ENCODE data around the gene MTR.
A peak's percentile ranks its signal among the peaks of the same experiment; 100 is the strongest.

MTR gene

DNA sequence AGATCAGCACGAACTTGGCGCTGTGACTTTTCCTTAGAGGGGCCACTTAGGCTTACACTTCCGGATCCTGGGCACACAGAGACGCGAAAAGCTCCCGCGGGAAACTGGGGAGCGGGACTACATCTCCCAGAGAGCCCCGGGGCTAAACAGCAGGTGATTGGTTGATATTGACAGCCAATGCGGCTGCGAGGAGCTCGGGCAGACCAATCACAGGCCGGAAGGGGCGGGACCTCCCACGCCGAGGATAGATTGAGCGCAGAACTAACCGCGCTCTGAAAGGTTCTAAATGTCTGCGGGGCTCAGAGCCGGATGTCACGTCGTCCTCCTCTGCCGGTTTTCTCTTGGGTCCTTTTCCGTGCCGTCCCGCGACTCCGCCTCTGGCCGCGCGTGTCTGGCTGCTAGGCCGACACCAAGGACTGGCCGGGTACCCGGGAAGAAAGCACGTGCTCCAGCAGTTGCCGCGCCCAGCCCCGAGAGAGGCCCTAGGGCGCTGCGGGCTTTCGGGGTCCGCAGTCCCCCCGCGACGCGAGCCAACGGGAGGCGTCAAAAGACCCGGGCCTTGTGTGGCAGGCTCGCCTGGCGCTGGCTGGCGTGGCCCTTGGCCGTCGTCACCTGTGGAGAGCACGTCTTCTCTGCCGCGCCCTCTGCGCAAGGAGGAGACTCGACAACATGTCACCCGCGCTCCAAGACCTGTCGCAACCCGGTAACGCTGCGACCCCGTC lies at the start of gene MTR:
Gene MTR, plus strand, starts transcription at position 258 of the 722 bp plus-strand sequence. Its CDS starts 412 bp downstream, at position 670.
- peak; percentile 98 for DNase-seq

DNA sequence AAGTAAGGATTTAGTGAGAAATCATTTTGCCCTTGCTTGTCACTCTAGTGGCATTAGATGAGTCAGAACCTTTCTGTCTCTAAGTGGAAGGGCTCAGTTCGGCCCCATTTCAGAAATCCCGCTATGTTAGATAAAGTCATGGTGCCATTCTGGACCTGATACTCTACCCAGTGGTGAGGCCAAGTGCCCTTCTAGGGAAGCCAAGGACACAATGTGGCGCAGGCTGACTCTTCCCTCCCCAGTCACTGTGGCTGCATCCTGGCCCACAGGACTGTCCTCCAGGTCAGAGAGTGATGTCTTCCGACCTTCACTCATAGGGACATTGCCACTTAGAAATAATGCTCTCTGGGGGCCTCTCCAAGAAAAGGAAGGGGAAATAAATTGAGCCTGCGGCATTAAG lies 48.3 kb upstream of the MTR start:
- no peak for DNase-seq

DNA sequence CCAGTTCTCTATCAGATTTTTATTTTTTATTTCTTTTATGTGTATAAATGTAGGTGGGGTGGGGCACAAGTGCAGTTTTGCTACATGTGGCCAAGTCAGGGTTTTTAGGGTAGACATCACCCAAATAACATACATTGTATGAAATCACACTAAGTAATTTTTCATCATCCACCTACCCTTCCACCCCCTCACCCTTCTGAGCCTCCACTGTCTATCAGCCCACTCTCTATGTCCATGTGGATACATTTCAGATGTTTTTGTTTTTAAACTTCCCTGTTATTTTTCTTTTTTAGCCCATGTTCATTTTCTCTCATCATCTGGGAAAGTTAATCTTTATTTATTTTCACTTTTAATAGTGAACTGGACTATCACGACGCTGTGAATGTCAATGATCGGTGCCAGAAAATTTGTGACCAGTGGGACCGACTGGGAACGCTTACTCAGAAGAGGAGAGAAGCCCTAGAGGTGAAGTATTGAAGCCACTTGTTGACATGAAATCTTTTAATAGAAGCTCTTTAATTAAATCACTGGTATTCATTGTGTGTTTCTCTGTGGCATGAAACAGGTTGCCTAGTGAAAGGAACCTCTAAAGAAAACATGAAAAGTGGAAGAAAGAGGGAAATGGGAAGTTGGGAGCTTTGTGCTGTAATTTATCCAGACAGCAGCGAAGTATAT lies 47.6 kb upstream of the MTR start:
- no peak for DNase-seq

DNA sequence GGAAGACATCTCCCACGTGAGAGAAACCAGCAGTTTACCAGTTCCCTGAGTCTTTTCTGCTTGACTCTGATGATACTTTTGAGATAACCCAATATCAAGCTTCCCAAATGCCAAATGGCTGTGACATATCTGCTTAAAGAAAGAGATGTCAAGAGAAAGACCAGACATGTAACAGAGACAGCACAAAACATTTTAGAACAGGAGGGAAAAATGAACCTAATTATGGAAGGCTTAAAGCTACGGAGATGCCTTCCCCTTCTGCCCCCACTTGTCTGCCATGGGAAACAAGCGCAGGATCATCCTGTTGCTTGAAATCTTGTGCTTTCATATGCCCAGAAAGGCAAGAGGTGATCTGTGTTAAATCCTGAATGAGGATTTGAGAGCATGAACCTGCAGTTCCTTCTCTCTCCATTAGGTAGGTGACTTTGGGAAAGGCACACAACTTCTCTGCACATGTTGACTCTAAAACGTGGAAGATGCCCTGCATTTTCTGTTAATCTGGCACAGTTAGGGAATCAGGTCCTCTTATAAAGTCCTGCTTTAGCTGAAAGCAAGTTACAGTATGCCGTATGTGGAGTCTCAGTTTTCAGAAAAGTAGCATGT lies 46.7 kb upstream of the MTR start:
- no peak for DNase-seq

DNA sequence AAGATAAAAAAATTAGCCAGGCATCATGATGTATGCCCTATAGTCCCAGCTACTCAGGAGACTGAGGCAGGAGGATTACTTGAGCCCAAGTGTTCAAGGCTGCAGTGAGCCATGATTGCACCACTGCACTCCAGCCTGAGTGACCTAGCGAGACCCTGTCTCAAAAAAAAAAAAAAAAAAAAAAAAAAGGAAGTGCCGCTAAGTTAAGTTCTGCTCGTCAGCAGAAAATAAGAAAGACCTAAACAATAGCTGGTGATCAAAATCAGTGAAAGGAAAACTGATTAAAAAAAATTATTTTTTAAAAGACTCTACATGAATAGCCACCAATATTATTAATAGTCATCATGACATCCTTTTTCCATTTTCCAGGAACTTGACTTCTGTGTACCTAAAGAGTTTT lies 44.2 kb upstream of the MTR start:
- no peak for DNase-seq

DNA sequence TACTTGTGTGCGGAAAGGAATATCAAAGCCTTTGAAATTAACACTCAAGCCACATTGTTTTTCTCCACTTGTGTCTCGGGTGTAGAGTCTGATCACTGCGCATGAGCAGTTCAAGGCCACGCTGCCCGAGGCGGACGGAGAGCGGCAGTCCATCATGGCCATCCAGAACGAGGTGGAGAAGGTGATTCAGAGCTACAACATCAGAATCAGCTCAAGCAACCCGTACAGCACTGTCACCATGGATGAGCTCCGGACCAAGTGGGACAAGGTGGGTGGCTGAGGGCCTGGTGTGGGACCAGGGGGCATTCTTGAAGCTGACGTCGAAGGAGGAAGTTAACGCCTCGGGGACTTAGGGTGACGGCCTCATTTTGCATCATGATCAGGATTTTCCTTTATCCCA lies 43.7 kb upstream of the MTR start:
- no peak for DNase-seq

DNA sequence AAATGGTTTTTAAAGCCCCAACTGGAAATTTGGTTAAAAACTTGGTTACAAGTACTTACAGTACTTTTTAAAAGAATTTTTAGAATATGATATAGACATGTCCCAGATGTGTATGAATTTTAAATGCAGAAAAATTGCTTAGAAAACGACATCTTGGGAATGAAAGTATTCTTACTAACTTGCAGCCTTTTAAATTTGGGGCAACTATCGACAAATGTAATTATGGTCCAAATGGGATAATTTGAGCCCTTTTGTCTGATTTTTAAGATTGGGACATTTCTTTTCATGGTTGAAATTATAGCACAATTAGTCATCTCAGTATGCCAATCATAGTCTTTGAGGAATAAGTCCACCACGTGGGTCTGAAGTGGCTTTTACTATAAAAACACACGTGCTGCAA lies 43.2 kb upstream of the MTR start:
- no peak for DNase-seq

DNA sequence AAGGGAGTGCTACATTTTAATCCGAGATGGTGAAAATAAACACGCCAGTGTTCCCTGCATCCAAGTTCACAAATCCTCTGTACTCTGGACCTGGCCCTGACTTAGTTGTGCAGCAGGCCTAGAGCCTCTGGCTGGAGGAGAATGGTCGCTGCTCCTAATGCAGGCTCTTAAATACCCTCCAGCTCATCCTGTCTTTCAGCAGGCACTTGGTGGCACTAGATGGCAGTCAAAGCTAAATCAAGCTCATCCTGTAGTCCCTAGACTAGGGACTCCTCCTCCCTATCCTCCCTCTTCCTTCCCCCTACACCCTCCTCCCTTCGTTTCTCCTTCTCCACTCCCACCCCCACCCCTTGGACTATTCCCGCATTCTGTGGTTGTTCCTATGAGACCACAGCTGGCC lies 41.6 kb upstream of the MTR start:
- no peak for DNase-seq

DNA sequence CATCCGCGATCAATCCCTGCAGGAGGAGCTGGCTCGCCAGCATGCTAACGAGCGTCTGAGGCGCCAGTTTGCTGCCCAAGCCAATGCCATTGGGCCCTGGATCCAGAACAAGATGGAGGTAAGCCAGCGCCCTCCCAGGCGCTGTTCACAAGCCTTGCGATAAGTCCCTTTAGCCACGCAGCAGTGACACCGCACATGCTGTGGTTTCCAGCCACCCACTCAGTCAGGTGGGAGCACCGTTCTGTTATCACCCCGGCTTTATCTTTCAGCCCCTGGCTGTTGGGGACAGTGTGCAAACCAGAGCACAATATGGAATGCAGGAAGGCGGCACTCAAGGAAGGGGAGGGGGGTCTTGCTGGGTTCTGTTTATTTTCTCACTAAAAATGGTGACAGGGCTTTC lies 41.1 kb upstream of the MTR start:
- no peak for DNase-seq

DNA sequence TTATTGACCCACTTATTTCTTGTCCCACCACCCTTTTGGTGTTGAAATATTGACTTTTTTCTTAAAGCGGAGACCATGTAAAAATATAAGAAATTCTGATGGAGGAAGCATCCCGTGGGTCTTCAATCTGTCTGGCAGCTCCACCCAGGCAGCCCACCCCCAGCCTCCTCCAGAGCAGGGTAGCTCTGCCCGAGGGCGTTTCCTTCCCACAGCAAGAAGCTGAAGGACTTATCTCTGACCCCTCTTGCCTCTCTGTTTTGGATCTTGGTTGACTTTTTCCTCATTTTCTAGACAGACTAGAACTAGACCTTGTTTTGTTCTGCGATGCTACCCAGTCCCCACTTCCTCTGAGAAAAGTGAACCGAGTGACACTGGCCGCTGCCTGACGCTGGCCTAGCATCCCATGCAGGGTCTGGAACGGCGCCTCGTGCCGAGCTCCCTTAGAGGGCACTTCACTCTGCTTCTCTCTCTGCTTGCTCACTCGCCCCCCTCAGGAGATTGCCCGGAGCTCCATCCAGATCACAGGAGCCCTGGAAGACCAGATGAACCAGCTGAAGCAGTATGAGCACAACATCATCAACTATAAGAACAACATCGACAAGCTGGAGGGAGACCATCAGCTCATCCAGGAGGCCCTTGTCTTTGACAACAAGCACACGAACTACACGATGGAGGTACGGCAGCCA lies 40.4 kb upstream of the MTR start:
- DNase-seq, result no peak

DNA sequence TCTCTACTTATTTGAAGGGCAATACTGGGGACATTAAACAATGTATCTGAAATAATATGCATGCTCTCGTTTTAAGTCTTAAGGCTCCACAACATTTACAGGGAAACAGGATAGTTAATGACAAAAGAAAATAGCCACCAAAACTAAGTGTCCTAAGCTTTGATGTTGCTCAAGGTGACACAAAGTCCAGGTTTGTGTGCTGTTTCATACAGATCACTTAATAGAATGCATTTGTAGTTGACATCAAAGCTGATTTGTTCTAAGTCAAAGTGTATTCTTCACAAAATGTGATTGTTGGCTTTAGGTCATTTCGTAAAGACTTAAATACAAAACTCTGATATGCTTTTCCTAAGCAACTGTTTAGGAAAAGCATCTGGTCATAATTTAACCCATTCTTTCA lies 37.5 kb upstream of the MTR start:
- DNase-seq, result no peak

DNA sequence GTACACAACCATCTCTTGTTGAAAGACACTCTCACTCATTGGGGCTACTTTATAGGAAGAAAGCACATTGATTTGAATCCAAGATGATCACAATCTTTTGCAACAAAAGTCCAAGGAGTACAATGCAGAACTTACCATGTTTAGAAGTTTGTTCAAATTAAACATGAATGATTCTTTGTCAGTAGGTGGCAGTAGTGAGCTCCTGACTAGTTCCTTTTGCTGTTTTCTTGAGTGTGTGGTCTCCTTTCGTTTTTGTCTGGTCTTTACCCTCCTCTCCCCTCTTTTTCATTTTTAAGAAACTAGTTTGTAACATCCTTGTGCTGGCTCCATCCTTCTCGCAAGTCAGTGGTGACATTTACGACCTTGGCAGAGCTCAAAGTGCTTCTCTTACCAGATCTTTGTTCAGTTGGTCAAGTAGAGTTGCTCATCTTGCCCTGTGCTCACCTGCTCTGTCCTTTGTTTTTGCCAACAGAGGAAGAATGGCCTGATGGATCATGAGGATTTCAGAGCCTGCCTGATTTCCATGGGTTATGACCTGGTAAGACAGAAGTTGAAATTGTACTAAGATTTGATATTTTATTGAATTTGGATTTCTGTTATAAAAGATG lies 35.7 kb upstream of the MTR start:
- DNase-seq, result no peak

DNA sequence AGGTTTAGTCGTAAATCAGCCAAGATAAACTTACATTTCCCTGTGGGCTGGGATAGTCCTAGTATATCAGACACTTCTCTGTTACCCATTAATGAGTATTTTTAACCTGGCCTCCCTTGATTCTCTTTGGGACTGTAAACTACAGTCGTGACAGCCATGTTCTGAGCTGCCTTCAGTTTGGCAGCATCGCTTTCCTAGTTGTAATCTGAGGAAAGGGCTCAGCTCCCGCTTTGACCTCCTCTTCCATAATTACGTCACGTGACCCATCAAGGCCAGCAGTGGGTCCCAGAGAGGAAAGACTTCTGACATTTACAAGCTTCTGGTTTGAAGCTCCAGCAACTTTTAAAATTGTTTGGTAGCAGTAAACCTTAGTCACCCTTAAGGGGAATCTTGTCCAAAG lies 34.6 kb upstream of the MTR start:
- no peak for DNase-seq

DNA sequence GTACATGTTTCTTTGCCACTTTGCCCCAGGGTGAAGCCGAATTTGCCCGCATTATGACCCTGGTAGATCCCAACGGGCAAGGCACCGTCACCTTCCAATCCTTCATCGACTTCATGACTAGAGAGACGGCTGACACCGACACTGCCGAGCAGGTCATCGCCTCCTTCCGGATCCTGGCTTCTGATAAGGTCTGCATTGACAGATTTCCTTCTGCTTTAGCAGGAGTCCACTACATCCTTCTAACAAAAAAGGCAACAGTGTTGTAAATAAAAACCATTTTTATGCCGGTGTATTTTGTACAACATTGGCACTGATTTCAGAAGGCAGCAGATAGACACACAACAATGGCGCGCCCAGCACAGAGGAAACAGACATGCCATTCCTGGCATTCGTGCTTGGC lies 34.1 kb upstream of the MTR start:
- no peak for DNase-seq

DNA sequence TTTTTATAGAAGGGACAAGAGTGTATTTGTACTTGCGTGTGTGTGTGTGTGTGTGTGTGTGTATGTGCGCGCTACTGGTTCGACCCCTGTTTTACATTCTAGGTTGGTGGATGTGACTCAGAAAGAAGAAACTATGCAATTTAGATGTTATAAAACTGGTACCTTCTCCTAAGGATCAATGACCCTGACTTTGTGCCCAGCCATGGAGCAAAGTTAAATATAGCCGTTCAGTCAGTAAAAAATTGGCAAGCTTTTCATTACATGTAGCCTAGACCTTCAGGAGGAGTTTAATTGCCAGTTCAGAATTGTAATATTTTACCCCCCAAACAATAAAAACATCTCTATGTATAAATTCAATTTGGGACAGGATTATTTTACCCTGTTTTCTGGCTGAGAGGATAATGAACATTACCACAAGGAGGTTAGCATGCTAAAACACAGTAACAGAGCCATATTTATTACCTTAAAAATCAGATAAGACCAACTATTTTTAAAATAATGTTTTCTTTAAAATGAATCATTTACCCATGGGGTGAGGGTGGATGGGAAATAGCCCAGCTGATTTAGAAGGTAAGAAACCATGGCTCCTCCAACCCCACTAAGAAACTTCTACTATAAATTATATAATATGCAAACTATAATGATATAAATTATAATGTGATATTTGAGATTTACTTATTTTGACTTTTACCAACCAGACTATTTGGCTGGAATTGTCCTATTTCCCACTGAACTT lies 33.5 kb upstream of the MTR start:
- no peak for DNase-seq

DNA sequence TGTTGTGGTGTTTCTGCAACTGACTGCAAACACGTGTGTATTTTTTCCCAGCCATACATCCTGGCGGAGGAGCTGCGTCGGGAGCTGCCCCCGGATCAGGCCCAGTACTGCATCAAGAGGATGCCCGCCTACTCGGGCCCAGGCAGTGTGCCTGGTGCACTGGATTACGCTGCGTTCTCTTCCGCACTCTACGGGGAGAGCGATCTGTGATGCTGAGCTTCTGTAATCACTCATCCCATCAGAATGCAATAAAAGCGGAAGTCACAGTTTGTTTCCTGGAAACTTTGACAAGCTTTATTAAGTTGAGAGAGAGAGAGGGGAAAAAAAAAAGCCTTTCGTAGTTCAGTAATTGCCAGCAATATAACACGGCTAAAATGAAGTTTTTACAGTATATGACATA lies 32.7 kb upstream of the MTR start:
- DNase-seq, result no peak

DNA sequence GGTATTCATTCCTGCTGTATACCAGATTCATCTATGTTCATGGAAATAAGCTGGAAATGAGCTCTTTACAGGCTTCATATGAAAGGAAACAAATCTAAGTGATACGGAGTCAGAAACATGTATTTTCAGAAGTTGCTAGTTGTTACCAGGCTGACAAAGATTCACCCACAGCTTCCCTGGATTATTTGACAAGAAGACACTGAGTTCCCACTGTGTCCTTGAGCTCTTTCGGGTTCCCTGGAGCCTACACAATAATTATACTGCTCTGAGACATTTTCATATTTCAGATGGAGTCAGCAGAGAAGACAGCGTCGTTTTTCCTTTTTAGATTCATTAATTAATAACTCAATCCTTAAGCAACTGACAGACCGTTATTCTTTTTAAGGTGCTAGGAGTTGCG lies 29.3 kb upstream of the MTR start:
- DNase-seq, result no peak

DNA sequence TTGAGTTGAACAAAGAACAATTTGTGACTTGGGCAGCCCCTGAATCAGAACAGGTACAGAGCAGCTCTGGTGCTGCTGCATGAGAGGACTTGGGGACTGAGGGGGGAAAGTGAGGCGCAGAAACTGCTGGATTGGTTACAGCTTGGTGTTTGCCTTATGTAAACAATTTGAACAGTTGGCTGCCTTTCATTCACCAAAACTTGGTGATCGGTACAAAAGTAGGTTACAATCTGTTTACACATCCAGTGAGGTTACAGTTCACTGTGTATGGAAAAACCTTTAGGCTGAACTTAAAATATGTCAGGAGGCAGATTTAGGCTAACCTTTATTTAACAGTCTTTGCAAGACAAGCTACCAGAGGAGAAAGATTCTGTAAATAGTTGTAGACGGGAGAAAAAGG lies 28.6 kb upstream of the MTR start:
- DNase-seq, result no peak

DNA sequence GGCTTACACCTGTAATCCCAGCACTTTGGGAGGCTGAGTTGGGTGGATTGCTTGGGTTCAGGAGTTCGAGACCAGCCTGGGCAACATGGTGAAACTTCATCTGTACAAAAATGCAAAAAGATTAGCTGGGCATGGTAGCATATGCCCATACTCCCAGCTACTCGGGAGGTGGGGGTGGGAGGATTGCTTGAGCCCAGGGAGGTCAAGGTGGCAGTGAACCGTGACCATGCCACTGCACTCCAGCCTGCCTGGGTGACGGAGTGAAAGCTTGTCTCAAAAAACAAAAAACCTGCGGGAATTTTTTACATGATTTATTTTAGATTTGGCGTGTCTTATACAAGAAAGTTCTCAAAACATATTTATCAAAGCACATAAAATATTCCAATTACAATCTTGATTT lies 27.8 kb upstream of the MTR start:
- DNase-seq, result no peak

DNA sequence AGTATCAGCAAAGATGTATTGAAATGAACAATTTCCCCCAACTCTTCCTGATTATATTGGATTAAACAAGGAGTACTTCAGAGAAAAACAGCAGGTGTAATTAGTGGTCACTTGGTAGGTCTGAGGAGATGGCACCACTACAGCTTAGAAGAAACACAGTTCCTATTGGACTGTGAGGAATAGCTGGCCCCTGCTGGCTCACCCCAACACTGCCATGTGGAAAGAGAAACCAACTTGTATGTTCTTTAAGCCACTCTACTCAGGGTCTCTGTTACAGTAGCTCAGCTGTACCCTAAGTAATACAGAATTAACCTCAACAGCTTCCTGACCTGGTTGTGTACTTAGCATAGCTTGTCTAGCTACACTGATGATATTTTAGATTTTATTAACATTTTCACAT lies 26.5 kb upstream of the MTR start:
- DNase-seq, result no peak

DNA sequence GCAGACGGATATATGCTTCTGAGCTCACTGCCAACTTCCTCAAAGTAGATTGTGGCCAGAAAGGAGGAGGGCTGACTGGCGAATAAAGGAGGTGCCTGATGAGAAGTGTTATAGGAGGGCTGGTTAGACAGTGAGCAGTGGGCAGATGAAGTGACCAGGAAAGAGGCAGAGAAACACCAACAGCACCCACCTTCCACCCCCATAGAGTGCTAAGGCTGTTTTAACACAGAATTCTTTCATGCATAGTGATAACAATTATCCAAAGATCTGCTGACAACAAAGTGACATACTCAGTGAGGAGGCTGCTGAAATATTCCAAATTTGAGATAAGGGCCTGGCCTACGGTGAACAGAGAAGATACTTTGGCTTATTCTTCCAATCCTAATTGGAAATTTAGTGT lies 21.2 kb upstream of the MTR start:
- DNase-seq, result no peak

DNA sequence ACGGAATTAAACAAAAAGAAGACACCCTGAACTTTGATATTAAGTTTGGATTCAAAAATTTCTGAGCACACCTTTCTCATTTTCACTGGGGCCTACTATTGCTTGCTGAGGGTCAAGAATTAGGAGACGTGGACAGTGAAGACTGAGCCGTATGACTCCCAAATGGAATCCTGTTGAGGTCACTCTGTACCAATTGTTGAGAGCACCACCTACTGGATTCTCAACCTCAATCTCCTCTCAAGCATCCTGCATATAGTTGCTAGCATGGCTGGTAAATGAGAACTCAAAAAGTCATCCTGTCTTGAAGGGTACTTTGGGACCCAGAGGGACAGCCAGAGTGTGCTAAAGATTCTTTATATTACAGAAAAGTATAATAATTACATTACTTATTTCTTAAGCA lies 20.2 kb upstream of the MTR start:
- DNase-seq, result no peak

DNA sequence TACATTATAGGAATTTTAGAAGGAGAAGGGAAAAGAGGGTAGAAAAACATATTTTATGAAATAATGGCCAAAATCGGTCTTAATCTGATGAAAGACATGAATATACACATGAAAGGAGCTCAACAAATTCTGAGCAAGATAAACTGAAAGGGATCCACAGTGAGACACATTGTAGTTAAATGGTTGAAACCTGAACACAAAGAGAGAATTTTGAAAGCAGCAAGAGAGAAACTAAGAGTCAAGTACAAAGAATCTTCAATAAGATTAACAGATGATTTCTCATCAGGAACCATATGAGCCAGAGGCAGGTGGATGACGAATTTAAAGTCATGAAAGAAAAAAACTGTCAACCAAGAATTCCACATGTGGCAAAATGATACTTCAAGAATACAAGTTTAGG lies 15.8 kb upstream of the MTR start:
- no peak for DNase-seq
